GM21825 (cell line): ENCODE data around the gene MEPCE.

Experiments used
- ATAC-seq: cut with Tn5 transposase; IDR thresholded peaks from one replicate; pipeline ENCODE4 v1.9.1; 2021; ENCODE audit warnings: mild to moderate bottlenecking, moderate library complexity; ENCODE audit not compliant: unreplicated experiment

The MEPCE gene

GRCh38 chr7:100406767-100407166, 22.9 kb upstream of the MEPCE start:
- ATAC-seq: no peak

GRCh38 chr7:100407285-100408180, 22.1 kb upstream of the MEPCE start:
- ATAC-seq: peak; percentile 61

- no peak for ATAC-seq
Measured at GRCh38 chr7:100411101-100411500, 18.5 kb upstream of the MEPCE start.

GRCh38 chr7:100413346-100413745, 16.3 kb upstream of the MEPCE start:
- no peak for ATAC-seq

GRCh38 chr7:100413889-100414288, 15.7 kb upstream of the MEPCE start:
- ATAC-seq: no peak

GRCh38 chr7:100415448-100415847, 14.2 kb upstream of the MEPCE start:
- no peak for ATAC-seq

- ATAC-seq: no peak
Measured at GRCh38 chr7:100418930-100419659, 10.5 kb upstream of the MEPCE start.

GRCh38 chr7:100419660-100420226, 9.9 kb upstream of the MEPCE start:
- ATAC-seq: no peak

GRCh38 chr7:100423315-100423714, 6.3 kb upstream of the MEPCE start:
- no peak for ATAC-seq

- ATAC-seq: no peak
Measured at GRCh38 chr7:100425347-100425746, 4.3 kb upstream of the MEPCE start.

GRCh38 chr7:100426516-100426915, 3.1 kb upstream of the MEPCE start:
- ATAC-seq: no peak

- ATAC-seq: no peak
Measured at GRCh38 chr7:100427762-100428198, 1.9 kb upstream of the MEPCE start.

- peak; percentile 35 for ATAC-seq
Measured at GRCh38 chr7:100428199-100428966, 1.2 kb upstream of the MEPCE start, which contains the start of gene ZCWPW1. Gene ZCWPW1, minus strand, starts transcription at chr7:100428703. Its CDS starts 8,054 bp downstream, at chr7:100420649.

GRCh38 chr7:100428967-100429636, 529 bp upstream of the MEPCE start:
- peak; percentile 49 for ATAC-seq

- ATAC-seq: peak; percentile 2
Measured at GRCh38 chr7:100430493-100431285, 1.1 kb downstream of the MEPCE start.

- no peak for ATAC-seq
Measured at GRCh38 chr7:100431286-100431735, 1.7 kb downstream of the MEPCE start.

GRCh38 chr7:100432053-100432452, 2.4 kb downstream of the MEPCE start:
- no peak for ATAC-seq

- ATAC-seq: no peak
Measured at GRCh38 chr7:100432621-100433275, 3.1 kb downstream of the MEPCE start.

- ATAC-seq: no peak
Measured at GRCh38 chr7:100433276-100433591, 3.6 kb downstream of the MEPCE start.
